ENCODE measurements around the gene WDR6.

The WDR6 gene

GRCh38 chr3:49016414-49017228 lies 9.4 kb downstream of the WDR6 start:
- DNase-seq (ENCODE audit: low spot score) = no peak

DNA sequence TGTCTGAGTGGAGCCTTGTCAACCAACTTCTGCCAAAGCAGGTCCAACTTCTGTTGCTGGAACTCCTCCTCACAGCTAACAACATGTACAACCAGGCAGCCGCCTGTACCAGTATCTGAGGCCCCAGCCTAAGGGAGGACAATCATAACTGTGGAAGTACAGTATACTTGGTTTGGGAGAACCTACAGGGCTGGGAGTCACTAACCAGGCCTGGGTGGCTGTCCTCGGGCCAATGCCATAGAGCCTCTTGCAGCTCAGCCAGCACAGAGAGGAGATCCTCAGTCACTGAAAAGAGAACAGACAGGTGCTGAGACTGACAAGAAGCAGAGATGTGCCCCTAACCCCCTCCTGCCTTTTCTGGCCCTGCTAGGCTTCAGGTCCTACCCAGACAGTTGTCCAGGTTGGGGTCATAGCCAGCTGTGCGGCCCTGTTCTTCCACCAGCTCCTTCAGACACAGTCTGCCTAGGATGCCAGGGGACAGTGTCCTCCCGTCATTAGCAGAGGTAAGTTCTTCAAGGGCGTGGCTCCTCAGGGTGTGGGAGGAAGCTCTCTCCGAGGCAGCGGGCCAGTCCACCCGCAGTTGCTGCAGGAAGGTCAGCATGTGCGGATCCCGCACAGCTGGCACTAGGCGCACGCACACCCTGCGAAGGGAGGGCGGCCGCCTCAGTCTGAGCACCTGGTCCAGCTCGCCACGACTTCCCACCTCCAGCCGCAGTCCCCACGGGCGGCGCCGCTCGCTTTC lies 10.2 kb downstream of the WDR6 start:
- peak; percentile 55 for DNase-seq (ENCODE audit: low spot score)

GRCh38 chr3:49017971-49018706 lies 10.9 kb downstream of the WDR6 start, which contains the start of gene DALRD3:
Gene DALRD3, minus strand, starts transcription at chr3:49018580. Its CDS starts 16 bp downstream, at chr3:49018564.
- DNase-seq (ENCODE audit: low spot score) = peak; percentile 71

DNA sequence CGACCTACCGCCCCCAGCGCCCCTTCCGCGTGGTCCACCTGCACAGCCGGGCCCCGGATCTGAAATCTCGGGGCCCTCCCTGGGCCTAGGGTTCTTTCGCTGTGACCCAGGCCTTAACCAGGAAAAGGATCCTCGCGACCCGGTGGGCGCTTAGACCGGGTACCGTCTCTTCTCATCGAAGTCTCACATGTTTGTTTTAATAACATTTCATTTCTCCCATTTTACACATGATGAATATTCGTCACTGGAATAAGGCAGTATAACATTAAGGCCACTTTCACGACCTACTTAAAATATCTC lies 11.5 kb downstream of the WDR6 start:
- DNase-seq (ENCODE audit: low spot score) = no peak

- DNase-seq (ENCODE audit: low spot score) = no peak
Observed at GRCh38 chr3:49019941-49020329, 12.7 kb downstream of the WDR6 start.

DNA sequence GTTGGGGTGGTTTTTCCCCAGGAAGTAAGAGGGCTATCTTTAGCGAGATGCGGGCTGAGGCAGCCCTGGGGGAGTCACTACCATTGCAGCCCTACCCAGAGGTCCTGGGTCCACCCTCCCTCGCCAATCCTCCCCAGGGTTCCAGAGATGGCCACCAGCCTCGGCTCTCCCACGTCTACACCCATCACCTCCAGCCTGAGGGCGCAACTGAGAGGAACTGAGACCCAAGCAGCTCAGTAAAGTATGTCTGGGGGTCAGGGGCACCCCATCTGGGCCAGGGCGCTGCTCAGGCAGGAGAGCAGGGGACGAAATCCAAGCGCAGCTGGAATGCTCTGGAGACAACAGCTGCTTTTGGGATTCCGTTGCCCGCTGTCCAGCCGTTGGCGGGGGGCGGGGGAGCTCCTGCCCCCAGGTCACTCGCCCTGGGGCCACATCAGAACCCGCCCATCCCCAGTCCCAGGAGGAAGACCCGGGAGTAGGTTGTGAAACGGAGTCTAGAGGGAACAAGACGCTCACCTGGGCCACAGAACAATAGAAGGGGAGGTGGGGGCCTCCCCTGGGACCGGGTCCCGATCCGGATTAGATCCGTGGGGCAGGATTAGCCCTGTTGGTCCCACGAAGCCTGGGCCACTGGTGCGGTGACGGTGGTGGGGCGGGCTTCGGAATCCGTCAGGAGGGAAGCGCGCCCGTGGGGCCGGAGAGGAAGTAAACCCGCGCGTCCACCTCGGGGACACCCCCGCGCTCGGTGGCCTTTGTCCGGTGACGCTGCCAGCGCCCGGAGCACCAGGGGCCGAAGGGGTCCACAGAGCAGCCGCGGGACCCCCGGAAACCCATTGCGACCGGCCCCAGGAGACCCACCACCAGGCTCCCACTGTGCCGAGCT lies 13.4 kb downstream of the WDR6 start:
- peak; percentile 52 for DNase-seq (ENCODE audit: low spot score)

- DNase-seq (ENCODE audit: low spot score) = peak; percentile 96
Observed at GRCh38 chr3:49021213-49021812, 14.1 kb downstream of the WDR6 start.

- DNase-seq (ENCODE audit: low spot score) = peak; percentile 96
Observed at GRCh38 chr3:49021813-49022687, 14.9 kb downstream of the WDR6 start, which contains the start of gene NDUFAF3. Gene NDUFAF3, plus strand, starts transcription at chr3:49022121. Its CDS starts 24 bp downstream, at chr3:49022145.

- peak; percentile 36 for DNase-seq (ENCODE audit: low spot score)
Observed at GRCh38 chr3:49022688-49023171, 15.5 kb downstream of the WDR6 start.

DNA sequence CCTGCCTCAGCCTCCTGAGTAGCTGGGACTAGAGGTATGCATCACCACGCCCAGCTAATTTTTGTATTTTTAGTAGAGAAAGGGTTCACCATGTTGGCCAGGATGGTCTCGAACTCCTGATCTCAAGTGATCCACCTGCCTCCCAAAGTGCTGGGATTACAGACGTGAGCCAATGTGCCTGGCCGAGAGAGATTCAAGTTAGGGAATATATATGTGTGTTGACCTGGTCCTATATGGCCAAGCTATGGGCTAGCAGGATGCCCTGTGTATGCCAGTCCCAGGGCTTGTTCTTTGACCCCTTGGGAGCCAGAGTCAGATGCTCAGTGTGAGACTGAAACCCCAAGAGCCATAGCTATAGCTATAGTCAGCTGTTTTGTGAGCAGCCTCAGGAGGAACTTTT lies 16.6 kb downstream of the WDR6 start:
- no peak for DNase-seq (ENCODE audit: low spot score)

GRCh38 chr3:49024449-49024848 lies 17.3 kb downstream of the WDR6 start:
- DNase-seq (ENCODE audit: low spot score) = no peak

GRCh38 chr3:49025005-49025792 lies 18.0 kb downstream of the WDR6 start:
- DNase-seq (ENCODE audit: low spot score) = no peak

DNA sequence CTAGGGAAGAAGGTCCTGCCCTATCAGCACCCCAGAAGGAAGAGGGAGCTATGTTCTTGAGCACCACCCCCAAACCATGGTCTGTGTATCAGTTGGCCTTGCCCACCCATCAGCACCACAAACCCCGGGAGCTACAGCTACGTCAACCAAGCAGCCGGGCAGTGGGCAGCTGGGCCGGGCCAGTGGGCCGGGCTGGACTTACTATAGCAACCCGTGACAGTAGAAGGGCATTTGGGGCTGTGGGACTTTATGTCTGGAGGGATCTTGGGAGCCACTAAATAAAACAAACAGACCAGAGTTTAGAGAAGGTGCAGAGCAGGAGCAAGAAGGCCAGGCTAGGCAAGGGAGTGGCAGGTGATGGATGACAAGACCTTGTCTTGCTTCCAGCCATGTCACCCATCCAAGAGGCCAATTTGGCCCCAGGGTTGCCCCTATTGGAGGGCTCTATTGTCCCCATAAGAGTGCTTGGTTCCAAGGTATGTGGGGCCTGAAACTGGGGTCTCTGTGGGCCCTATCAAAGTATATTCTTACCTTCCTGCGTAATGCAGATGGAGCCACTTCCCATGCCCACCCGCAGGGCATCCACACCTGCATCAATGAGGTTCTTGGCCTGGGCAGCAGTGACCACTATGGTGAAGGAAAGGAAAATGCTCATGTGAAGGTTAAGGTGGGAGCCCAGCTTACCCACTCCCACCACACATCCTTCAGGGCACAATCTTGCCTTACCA lies 18.8 kb downstream of the WDR6 start:
- no peak for DNase-seq (ENCODE audit: low spot score)

GRCh38 chr3:49026536-49026935 lies 19.3 kb downstream of the WDR6 start:
- DNase-seq (ENCODE audit: low spot score) = no peak

DNA sequence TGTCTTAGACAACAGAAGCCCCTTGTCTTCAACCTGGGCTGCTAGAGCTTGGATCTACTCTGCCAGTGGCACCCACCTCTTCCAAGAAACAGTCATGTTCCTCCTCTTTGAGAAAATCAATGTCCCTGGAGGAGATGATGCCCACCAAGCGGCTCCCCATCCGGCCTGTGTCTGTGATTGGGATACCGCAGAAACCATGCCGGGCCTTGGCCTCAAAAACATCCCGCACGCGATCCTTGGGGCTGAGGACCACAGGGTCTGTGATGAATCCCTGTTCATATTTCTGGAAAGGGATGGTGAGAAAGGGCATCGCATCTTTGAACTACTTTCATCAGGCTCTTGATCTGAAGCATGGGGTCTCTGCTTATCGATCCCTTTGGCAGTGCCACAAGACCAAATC lies 20.4 kb downstream of the WDR6 start:
- no peak for DNase-seq (ENCODE audit: low spot score)

- no peak for DNase-seq (ENCODE audit: low spot score)
Observed at GRCh38 chr3:49028298-49028672, 21.1 kb downstream of the WDR6 start.

DNA sequence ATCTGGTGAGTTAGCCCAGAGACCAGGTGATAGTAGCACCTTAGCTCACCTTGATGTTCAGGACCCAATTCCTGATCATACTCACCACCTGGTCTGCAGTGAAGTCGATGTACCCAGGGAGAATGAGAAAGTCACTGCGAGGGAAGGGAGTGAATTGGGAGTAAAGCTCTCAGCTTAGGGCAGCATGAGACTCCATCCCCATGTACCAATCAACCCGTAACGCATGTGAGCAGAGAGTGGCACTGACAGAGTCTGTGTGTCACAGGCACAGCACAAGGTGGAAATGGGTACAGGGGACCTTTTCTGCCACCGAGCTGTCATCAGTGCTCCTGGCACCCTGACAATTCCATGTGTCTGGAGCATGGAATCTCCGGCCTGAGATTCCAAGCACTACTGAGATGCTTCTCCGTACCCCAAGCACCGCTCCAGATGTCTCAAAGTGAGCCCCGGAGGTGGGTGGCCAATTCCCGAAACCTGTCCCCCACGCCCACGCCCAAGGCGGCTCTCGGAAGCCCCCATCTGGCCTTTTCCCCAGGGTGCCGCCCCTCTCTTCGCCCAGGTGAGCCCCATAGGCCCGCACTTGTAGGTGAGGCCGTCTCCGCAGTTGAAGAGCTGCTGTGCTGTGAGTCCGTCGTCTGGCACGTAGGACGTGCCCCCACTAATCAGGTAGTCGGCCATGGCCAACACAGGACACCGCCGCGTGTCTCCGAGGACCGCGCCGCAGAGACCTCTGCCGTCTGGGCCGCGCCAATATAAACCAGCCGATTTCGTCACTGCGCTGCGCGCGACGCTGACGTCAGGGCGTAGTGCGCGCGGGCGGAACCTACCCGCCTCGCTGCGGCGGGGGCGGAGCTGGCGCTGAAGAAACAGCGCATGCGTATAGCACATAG lies 21.7 kb downstream of the WDR6 start, which contains the start of gene IMPDH2:
Gene IMPDH2, minus strand, starts transcription at position 726 of the 890 bp plus-strand sequence. Its CDS starts 48 bp downstream, at position 678.
- DNase-seq (ENCODE audit: low spot score) = peak; percentile 90

- DNase-seq (ENCODE audit: low spot score) = no peak
Observed at GRCh38 chr3:49029563-49029884, 22.3 kb downstream of the WDR6 start.

All from SW480 (cell line).